Measurements from ENCODE around the gene SPATS2L. TPM values are rescaled to one million over a fixed set of nuclear protein-coding genes. Genes with fewer than 3 reads are reported as not detected.

The SPATS2L gene
- total RNA-seq, 2 experiments from 2014 or later, result 14.7 to 25.8 TPM

- ChIA-PET CTCF (no interaction called here), POLR2A (interaction anchor here (0.6 kb wide), 1 partner anchor 37 kb away, joined by 3 read pairs; no protein-coding TSS in a partner anchor)
- Mint-ChIP-seq H3K4me1 (peaks cover 21% of the 10 kb centered on the region), H3K36me3 (ENCODE audit: low read depth) (peaks cover 2% of the 10 kb centered on the region), H3K4me3 (no peak overlapping the region), H3K27me3 (peaks cover 27% of the 10 kb centered on the region), H3K27ac (no peak overlapping the region), H3K9me3 (ENCODE audit: low read depth) (no peaks in the 10 kb centered on the region)
- DNase-seq (no peak), ATAC-seq (no peak)
- intact Hi-C loops (cut with DNase I, micrococcal nuclease), result loop anchor here (5.0 kb wide), 4 partner anchors 63 to 332 kb away; partner anchors contain the start of gene SGO2 (in 1 of the 2)
Measured at GRCh38 chr2:200309296-200310049, 3.0 kb downstream of the SPATS2L start.

- ATAC-seq (no peak), DNase-seq (no peak)
- intact Hi-C loops (cut with DNase I, micrococcal nuclease), result no loop called here
- H3K27me3 Mint-ChIP-seq, result peaks cover 27% of the 10 kb centered on the region
- no peak overlapping the region for H3K27ac Mint-ChIP-seq
- peaks cover 2% of the 10 kb centered on the region for H3K36me3 Mint-ChIP-seq (ENCODE audit: low read depth)
- ChIA-PET POLR2A (no interaction called here), CTCF (no interaction called here)
- H3K9me3 Mint-ChIP-seq (ENCODE audit: low read depth), result no peaks in the 10 kb centered on the region
- H3K4me1 Mint-ChIP-seq, result peaks cover 21% of the 10 kb centered on the region
- no peak overlapping the region for H3K4me3 Mint-ChIP-seq
Measured at GRCh38 chr2:200310545-200310971, 4.1 kb downstream of the SPATS2L start.

DNA sequence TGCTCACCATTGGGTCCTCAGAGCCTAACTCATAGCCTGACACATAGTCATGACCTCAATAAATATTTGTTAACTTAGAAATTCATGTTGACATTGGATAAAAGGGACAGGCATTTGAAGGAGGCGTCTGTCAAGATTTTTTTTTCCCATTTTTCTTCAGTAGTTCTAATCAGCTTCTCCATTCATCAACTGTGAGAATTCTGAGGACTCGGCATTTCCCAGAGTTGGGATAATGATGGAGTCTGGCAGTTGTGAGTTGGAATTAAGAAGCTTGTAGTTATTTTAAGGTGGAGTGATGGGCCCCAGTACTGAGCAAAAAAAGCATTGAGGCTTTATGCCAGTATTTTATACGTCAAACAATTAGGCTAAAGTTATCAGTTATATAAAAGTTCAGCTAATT lies 4.6 kb downstream of the SPATS2L start:
- ATAC-seq, result no peak
- H3K27me3 Mint-ChIP-seq, result peaks cover 23% of the 10 kb centered on the region

DNA sequence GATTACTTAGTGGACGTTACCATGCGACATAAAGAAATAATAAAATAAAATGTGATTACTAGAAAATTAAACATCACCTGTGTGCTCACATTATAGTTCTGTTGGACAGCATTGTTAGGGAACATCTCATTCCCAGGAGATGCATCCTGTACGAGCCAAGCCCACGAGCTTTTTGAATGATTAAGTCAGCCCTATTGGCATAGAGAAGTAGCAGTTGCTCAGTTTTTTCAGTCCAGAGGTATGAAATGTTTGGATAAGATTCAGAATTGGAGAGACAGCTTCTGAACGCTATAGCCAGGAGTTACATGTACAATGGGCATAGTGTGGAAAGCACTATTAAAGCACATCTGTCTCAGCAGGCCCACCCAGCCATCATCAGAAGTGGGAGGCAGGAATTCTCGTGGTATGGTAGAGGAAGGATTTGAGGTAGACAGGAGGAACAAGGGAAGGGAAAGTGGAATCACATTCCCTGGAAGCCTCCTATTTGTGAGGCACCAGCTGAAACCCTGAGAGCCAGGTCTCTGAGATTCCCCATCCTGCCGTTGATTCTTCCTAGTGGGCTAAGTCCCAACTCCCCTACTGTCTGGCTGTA lies 8.6 kb downstream of the SPATS2L start:
- Mint-ChIP-seq H3K4me1 (peaks cover 4% of the 10 kb centered on the region), H3K9me3 (ENCODE audit: low read depth) (no peaks in the 10 kb centered on the region), H3K36me3 (ENCODE audit: low read depth) (no peaks in the 10 kb centered on the region), H3K4me3 (no peak overlapping the region), H3K27ac (no peak overlapping the region), H3K27me3 (peaks cover 18% of the 10 kb centered on the region)
- intact Hi-C loops (cut with DNase I, micrococcal nuclease), result no loop called here
- ATAC-seq (no peak), DNase-seq (no peak)
- POLR2A ChIA-PET, result no interaction called here
- CTCF ChIA-PET, result no interaction called here

More for the DNA sequence above, 4.6 kb downstream of the SPATS2L start:
- POLR2A ChIA-PET, result no interaction called here
- no peaks in the 10 kb centered on the region for H3K9me3 Mint-ChIP-seq (ENCODE audit: low read depth)
- CTCF ChIA-PET, result no interaction called here
- no peak overlapping the region for H3K4me3 Mint-ChIP-seq
- peaks cover under 1% of the 10 kb centered on the region for H3K36me3 Mint-ChIP-seq (ENCODE audit: low read depth)
- H3K4me1 Mint-ChIP-seq, result peaks cover 20% of the 10 kb centered on the region
- intact Hi-C loops (cut with DNase I, micrococcal nuclease), result no loop called here
- no peak overlapping the region for H3K27ac Mint-ChIP-seq
- no peak for DNase-seq

- Mint-ChIP-seq H3K4me3 (no peak overlapping the region), H3K27ac (no peak overlapping the region), H3K27me3 (peaks cover 7% of the 10 kb centered on the region), H3K36me3 (ENCODE audit: low read depth) (no peaks in the 10 kb centered on the region), H3K4me1 (peaks cover 15% of the 10 kb centered on the region), H3K9me3 (ENCODE audit: low read depth) (no peaks in the 10 kb centered on the region)
- intact Hi-C loops (cut with DNase I, micrococcal nuclease), result no loop called here
- DNase-seq (no peak), ATAC-seq (no peak)
- ChIA-PET POLR2A (no interaction called here), CTCF (no interaction called here)
Measured at GRCh38 chr2:200317975-200318374, 11.5 kb downstream of the SPATS2L start.

DNA sequence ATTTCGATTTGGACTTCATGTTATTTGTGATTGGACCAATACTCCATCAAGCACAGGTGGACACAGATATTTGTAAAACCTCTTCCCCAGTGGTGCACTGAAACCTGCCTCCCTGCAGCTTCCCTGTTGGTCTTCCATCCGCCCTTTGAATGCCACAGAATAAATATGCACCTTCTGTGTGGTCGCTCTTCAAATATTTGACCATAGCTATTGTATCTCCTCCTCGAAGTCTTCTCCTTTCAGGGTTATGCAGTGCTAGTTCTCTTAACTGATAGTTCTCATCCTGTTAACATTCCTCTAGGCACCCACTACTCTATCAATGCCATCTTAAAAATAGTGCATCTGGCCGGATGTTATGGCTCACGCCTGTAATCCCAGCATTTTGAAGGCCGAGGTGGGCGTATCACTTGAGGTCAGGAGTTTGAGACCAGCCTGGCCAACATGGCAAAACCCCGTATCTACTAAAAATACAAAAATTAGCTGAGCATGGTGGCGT lies 12.5 kb downstream of the SPATS2L start:
- intact Hi-C loops (cut with DNase I, micrococcal nuclease), result no loop called here
- Mint-ChIP-seq H3K4me1 (peaks cover 16% of the 10 kb centered on the region), H3K9me3 (ENCODE audit: low read depth) (no peaks in the 10 kb centered on the region), H3K27me3 (no peaks in the 10 kb centered on the region), H3K4me3 (no peak overlapping the region), H3K27ac (no peak overlapping the region), H3K36me3 (ENCODE audit: low read depth) (no peaks in the 10 kb centered on the region)
- DNase-seq (no peak), ATAC-seq (no peak)
- ChIA-PET POLR2A (no interaction called here), CTCF (no interaction called here)

DNA sequence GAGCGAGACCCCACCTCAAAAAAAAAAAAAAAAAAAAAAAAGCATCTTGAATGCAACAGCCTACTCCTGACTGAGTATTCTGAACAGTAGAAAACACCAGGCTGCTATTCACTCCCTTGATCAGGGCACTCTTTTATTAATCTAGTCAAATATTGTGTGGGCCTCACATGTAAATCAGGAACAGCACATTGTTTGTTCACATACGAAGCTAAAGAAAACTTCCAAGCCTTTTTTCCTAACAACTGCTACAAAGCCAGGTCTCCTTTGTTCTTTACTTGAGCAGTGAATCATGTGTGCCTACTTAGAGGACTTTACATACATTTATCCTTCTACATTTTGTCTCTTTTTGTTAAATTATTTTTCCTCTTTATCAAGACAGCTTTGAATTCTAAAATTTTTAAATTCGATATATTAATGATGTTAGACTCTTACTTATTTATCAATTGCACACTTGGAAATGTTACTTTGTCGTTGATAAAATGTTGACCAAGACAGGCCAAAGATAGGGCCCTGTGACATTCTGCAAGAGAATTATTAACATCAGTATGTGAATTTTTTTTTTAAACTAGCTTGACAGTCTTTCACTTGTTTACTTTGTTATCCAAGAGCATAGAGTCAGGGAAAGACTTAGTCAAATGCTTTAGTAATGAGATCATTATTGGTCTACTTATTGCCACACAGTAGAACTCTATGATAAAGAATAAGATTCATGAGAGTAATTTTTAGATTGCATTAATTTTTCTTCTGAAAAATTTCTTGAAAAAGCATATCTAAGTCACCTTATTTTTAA lies 13.2 kb downstream of the SPATS2L start:
- H3K27me3 Mint-ChIP-seq, result no peaks in the 10 kb centered on the region
- CTCF ChIA-PET, result interaction anchor here (0.9 kb wide), 1 partner anchor 11 kb away, joined by 5 read pairs; no protein-coding TSS in a partner anchor
- POLR2A ChIA-PET, result no interaction called here
- ATAC-seq (no peak), DNase-seq (no peak)
- H3K4me1 Mint-ChIP-seq, result peaks cover 16% of the 10 kb centered on the region
- no peak overlapping the region for H3K4me3 Mint-ChIP-seq
- H3K9me3 Mint-ChIP-seq (ENCODE audit: low read depth), result no peaks in the 10 kb centered on the region
- no peak overlapping the region for H3K27ac Mint-ChIP-seq
- intact Hi-C loops (cut with DNase I, micrococcal nuclease), result no loop called here
- no peaks in the 10 kb centered on the region for H3K36me3 Mint-ChIP-seq (ENCODE audit: low read depth)

GRCh38 chr2:200320344-200320743 lies 13.9 kb downstream of the SPATS2L start:
- no peaks in the 10 kb centered on the region for H3K9me3 Mint-ChIP-seq (ENCODE audit: low read depth)
- CTCF ChIA-PET, result interaction anchor here (0.9 kb wide), 1 partner anchor 10 kb away, joined by 5 read pairs; no protein-coding TSS in a partner anchor

DNA sequence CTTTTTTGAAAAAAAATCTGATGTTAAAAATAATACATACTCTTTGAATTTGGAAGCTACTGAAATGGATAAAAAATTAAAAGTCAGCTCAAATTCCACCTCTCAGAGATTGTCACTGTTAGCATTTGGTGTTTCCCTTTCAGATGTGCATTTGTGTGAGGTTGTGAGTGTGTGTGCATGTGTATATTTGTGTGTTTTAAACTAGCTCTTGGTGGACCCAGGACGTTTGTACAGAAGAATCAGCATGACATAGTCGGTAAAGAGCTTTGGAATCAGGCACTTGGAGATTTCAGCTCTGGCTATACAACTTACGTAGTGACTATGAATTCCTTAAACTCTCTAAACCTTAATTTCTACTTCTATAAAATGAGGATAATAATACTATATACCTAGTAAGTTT lies 14.5 kb downstream of the SPATS2L start:
- no peak for ATAC-seq
- no peak overlapping the region for H3K4me3 Mint-ChIP-seq
- no peaks in the 10 kb centered on the region for H3K9me3 Mint-ChIP-seq (ENCODE audit: low read depth)
- peaks cover 15% of the 10 kb centered on the region for H3K4me1 Mint-ChIP-seq
- intact Hi-C loops (cut with DNase I, micrococcal nuclease), result no loop called here
- ChIA-PET POLR2A (no interaction called here), CTCF (interaction anchor here (0.9 kb wide), 1 partner anchor 10 kb away, joined by 5 read pairs; no protein-coding TSS in a partner anchor)
- no peak overlapping the region for H3K27ac Mint-ChIP-seq
- H3K36me3 Mint-ChIP-seq (ENCODE audit: low read depth), result no peaks in the 10 kb centered on the region
- no peak for DNase-seq
- no peaks in the 10 kb centered on the region for H3K27me3 Mint-ChIP-seq

More at GRCh38 chr2:200320344-200320743, 13.9 kb downstream of the SPATS2L start:
- Mint-ChIP-seq H3K27ac (no peak overlapping the region), H3K27me3 (no peaks in the 10 kb centered on the region), H3K36me3 (ENCODE audit: low read depth) (no peaks in the 10 kb centered on the region), H3K4me1 (peaks cover 16% of the 10 kb centered on the region), H3K4me3 (no peak overlapping the region)
- POLR2A ChIA-PET, result no interaction called here
- DNase-seq, result no peak
- intact Hi-C loops (cut with DNase I, micrococcal nuclease), result no loop called here
- no peak for ATAC-seq

DNA sequence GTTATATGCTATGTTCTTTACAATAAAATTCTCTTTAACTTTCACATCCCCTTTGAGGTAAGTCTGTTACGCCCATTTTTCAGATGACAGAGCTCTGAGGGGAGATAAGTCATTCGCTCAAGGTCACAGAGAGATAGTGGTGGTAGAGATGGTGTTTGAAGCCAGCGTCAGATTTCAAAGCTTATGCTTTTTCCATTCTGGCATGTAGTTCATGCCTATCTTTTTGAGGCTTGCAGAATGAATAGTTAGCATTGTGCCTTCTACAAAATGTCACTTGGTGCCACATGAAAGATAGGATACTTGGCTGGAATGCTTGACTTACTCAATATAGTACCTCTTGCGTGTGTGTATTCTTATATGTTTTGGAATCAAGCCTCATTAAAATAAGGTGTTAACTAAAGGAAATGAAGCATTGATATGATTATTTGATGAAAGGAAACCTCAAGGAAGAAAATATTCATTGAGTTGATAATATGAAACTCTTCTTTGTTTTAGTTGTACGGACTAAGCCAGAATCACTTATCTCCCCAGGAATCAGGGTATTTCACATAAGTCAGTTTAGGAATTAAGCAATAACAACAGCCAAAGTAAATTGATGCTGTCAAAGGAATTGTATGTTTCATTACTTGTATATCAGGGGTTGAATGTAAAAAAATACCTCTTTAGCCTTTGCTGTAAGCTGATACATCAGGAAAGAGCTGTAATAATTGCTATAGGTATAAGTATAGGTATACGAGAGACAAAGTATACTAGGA lies 15.5 kb downstream of the SPATS2L start:
- no peaks in the 10 kb centered on the region for H3K9me3 Mint-ChIP-seq (ENCODE audit: low read depth)
- ChIA-PET CTCF (interaction anchor here (1.0 to 1.1 kb wide), 2 partner anchors 16 to 342 kb away, joined by 3 to 4 read pairs; no protein-coding TSS in a partner anchor), POLR2A (no interaction called here)
- intact Hi-C loops (cut with DNase I, micrococcal nuclease), result no loop called here
- H3K36me3 Mint-ChIP-seq (ENCODE audit: low read depth), result no peaks in the 10 kb centered on the region
- ATAC-seq (no peak), DNase-seq (no peak)
- H3K27ac Mint-ChIP-seq, result no peak overlapping the region
- H3K4me1 Mint-ChIP-seq, result peaks cover 13% of the 10 kb centered on the region
- H3K27me3 Mint-ChIP-seq, result no peaks in the 10 kb centered on the region
- no peak overlapping the region for H3K4me3 Mint-ChIP-seq

DNA sequence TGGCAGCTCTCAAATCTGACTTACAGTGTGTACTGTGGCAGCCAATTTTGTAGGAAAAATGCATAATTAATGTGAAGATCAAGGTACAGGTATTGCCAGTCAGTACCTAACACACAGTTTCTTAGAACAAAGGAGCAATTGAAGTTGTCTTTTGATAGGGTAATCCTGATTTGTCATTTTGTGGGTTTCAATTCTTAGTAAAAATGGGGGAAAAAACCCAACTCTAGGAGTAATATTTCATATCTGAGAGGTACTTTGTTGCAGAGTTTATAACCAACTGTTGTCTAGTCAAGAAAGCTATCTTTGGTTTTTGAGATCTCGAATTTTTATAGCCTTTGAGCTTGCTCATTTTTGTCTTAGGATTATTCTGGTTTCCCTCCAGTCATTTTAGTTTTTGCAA lies 16.1 kb downstream of the SPATS2L start:
- CTCF ChIA-PET, result interaction anchor here (1.0 to 1.1 kb wide), 2 partner anchors 15 to 343 kb away, joined by 3 to 4 read pairs; no protein-coding TSS in a partner anchor
- H3K36me3 Mint-ChIP-seq (ENCODE audit: low read depth), result no peaks in the 10 kb centered on the region
- H3K4me1 Mint-ChIP-seq, result peaks cover 13% of the 10 kb centered on the region
- ATAC-seq (peak; percentile 55), DNase-seq (no peak)
- no peaks in the 10 kb centered on the region for H3K9me3 Mint-ChIP-seq (ENCODE audit: low read depth)
- H3K4me3 Mint-ChIP-seq, result no peak overlapping the region
- H3K27ac Mint-ChIP-seq, result no peak overlapping the region
- intact Hi-C loops (cut with DNase I, micrococcal nuclease), result no loop called here
- no peaks in the 10 kb centered on the region for H3K27me3 Mint-ChIP-seq
- POLR2A ChIA-PET, result no interaction called here

Measured in activated CD4-positive, alpha-beta T cell treated with anti-CD3 and anti-CD28 coated beads for 36 hours (primary cell).